ENCODE measurements around the gene PRKD2. TPM values are rescaled to one million over a fixed set of nuclear protein-coding genes. Genes with fewer than 3 reads are reported as not detected.

PRKD2 gene
- total RNA-seq, 2 donors from 2014 or later, result 60.9 to 61.8 TPM

- intact Hi-C loops (cut with DNase I), result no loop called here
- Histone ChIP-seq H3K27me3 (peaks cover 36% of the 10 kb centered on the region), H3K4me3 (peak overlapping the region; percentile 31), H3K27ac (peak overlapping the region; percentile 57), H3K36me3 (no peaks in the 10 kb centered on the region), H3K4me1 (peaks cover 14% of the 10 kb centered on the region), H3K9ac (ENCODE audit: low read depth in 2 of 2, low read length in 2 of 2) (peak overlapping the region in 1 of 2 donors; percentile 64), H3K9me3 (no peaks in the 10 kb centered on the region)
- TF ChIP-seq CTCF (IDR thresholded peaks at IDR 0.05), result no peak
- peak; percentile 53 for DNase-seq
These were observed 77.3 kb downstream of the PRKD2 start for GRCh38 chr19:46639358-46640182.

- H3K9ac ChIP-seq (ENCODE audit: low read depth in 2 of 2, low read length in 2 of 2), result no peak overlapping the region
- no peaks in the 10 kb centered on the region for H3K9me3 ChIP-seq
- no peaks in the 10 kb centered on the region for H3K36me3 ChIP-seq
- intact Hi-C loops (cut with DNase I), result no loop called here
- DNase-seq, result no peak
- H3K27ac ChIP-seq, result no peak overlapping the region
- H3K27me3 ChIP-seq, result peaks cover 36% of the 10 kb centered on the region
- peaks cover 19% of the 10 kb centered on the region for H3K4me1 ChIP-seq
- TF ChIP-seq CTCF (IDR thresholded peaks at IDR 0.05), result no peak
- H3K4me3 ChIP-seq, result no peak overlapping the region
These were observed 79.7 kb downstream of the PRKD2 start for GRCh38 chr19:46637224-46637623.

- Histone ChIP-seq H3K4me1 (peaks cover 19% of the 10 kb centered on the region), H3K4me3 (no peak within 1 kb of the TSS), H3K27me3 (peaks cover 36% of the 10 kb centered on the region), H3K27ac (no peak within 1 kb of the TSS), H3K36me3 (no peaks in the 10 kb centered on the region), H3K9ac (ENCODE audit: low read depth in 2 of 2, low read length in 2 of 2) (no peak within 1 kb of the TSS), H3K9me3 (no peaks in the 10 kb centered on the region)
- no peak for DNase-seq
- intact Hi-C loops (cut with DNase I), result no loop called here
- TF ChIP-seq CTCF (IDR thresholded peaks at IDR 0.05), result no peak
These were observed 80.8 kb downstream of the PRKD2 start, which contains the start of gene GNG8 for GRCh38 chr19:46635920-46636761. Gene GNG8 (minus strand): TSS chr19:46636202. CDS start chr19:46634682, 1,520 bp downstream.

GRCh38 chr19:46634656-46635218, 82.2 kb downstream of the PRKD2 start:
- H3K4me3 ChIP-seq, result no peak overlapping the region
- intact Hi-C loops (cut with DNase I), result no loop called here

More at GRCh38 chr19:46634656-46635218, 82.2 kb downstream of the PRKD2 start:
- Histone ChIP-seq H3K27me3 (peaks cover 28% of the 10 kb centered on the region), H3K36me3 (no peaks in the 10 kb centered on the region), H3K27ac (no peak overlapping the region), H3K9ac (ENCODE audit: low read depth in 2 of 2, low read length in 2 of 2) (no peak overlapping the region), H3K4me1 (peaks cover 18% of the 10 kb centered on the region), H3K9me3 (no peaks in the 10 kb centered on the region)
- DNase-seq, result no peak
- no peak for TF ChIP-seq CTCF (IDR thresholded peaks at IDR 0.05)

All from colonic mucosa (tissue), 4 donors.